GM12864 (cell line): ENCODE data around the gene NOD2.

Experiments used
- DNase-seq: peaks from one replicate; pipeline ENCODE4 v3.0.0-alpha.2; 2011; ENCODE audit warnings: low read depth
- H3K4me3 ChIP-seq: 2 replicates; pipeline ENCODE4 v1.5.1; 2011; ENCODE audit warnings: mild to moderate bottlenecking, low read depth, low read length, control low read depth
- TF ChIP-seq, protein P1 (sequence below): IDR thresholded peaks from 2 replicates; pipeline ENCODE4 v1.5.1; 2011; ENCODE audit warnings: low read depth, mild to moderate bottlenecking, moderate library complexity, low read length, control low read depth, inconsistent platforms; ENCODE audit errors: missing control alignments

NOD2 gene

DNA sequence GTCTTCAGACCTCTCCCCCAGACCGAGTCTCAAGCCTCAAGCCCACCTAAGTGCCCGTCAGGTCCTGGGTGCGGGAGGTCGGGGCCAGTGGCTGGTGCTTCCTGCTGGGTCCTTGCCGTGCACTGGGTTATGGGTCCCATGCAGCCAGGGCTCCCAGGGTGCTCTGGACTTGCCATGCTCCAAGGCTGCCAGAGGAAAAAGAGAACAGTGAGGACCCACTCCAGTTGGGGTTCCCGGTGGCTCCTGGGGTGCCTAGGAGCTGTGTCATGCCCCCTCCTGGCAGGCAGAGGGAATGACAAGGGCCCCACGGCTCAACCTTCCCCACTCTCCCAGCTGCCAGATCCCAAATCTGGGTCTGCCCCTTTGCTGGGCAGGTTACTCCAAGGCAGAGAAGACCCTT lies 16.1 kb upstream of the NOD2 start:
- H3K4me3 ChIP-seq = no peak overlapping the region
- no peak for DNase-seq
- TF ChIP-seq, protein P1, sequence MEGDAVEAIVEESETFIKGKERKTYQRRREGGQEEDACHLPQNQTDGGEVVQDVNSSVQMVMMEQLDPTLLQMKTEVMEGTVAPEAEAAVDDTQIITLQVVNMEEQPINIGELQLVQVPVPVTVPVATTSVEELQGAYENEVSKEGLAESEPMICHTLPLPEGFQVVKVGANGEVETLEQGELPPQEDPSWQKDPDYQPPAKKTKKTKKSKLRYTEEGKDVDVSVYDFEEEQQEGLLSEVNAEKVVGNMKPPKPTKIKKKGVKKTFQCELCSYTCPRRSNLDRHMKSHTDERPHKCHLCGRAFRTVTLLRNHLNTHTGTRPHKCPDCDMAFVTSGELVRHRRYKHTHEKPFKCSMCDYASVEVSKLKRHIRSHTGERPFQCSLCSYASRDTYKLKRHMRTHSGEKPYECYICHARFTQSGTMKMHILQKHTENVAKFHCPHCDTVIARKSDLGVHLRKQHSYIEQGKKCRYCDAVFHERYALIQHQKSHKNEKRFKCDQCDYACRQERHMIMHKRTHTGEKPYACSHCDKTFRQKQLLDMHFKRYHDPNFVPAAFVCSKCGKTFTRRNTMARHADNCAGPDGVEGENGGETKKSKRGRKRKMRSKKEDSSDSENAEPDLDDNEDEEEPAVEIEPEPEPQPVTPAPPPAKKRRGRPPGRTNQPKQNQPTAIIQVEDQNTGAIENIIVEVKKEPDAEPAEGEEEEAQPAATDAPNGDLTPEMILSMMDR = peak; percentile 81

DNA sequence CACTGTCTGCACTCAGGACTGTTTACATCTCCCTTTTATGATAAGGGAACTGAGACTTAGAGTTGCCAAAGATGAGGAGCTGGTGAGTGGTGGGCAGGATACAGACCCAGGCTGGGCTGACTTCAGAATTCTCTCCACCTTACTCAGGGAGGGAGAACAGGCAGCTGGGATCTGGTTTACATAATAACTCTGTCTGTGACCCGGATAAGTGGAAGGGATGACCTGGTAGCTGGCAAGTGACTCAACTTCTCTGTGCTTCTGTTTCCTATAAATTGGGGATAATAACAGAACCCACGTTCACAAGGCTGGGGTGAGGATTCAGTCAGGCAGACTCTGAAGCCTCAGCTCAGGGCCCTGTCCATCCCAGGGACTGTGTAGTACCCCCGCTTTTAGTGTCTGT lies 14.9 kb upstream of the NOD2 start:
- H3K4me3 ChIP-seq = no peak overlapping the region
- TF ChIP-seq, protein P1 = no peak
- DNase-seq = no peak

DNA sequence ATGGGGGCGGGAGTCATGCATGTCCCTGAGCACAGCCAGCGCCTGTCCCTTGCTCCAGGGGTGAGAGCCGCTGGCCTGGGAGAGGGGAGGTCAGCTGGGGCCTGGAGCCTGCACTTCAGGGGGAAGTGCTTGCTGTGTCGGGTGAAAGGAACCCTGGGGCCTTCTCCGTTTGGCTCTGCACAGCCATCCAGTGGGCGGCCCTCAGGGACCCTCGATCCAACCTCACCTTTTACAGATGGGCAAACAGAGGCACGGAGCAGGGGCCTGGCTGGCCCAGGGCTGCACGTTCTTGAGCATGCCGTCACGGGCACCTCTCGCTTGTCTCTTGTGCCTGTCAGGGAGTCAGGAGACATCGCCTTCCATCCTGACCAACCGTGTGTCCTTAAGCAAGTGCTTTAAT lies 14.1 kb upstream of the NOD2 start:
- TF ChIP-seq, protein P1 = no peak
- no peak overlapping the region for H3K4me3 ChIP-seq
- DNase-seq = no peak

DNA sequence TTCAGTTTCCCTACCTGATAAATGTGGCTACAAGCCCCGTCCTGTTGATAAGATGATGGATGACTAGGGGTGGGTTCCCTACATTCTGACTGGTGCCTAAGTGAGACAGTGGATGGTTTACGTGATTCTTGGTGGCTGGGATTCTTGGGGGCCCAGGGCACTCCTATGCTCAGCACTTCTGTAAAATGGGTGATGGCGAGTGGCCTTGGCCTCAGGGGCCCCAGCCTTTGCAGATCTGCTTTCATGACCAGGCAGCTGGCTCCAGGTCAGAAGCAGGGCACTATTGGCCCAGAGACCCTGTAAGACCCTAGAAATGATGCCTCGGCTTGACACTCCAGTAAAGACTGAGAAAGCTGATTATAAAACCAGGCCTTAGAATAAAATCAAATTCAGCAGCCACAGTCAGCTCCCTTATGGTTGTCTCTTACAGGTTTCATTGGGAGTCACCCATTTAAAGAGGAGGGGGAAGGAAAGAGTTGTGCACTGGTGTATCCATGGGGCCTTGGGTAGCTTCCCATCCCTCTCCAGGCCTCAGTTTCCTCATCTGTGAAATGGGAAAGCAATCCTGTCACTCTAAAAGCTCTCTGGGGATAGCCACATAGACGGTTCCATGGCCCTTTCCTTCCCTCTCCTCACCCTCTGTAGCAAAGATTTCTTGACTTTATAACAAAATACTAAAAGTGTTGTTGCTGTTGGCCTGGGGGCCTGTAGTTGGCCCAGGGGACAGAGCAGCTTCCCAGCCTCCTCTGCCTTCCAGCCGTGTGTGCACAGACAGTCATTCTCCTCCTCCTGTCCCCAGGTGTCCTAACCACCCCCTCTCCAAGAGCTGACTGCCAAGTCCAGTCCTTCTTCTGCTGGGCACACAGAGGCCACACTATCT lies 13.5 kb upstream of the NOD2 start:
- peak overlapping the region; percentile 62 for H3K4me3 ChIP-seq
- TF ChIP-seq, protein P1 = no peak
- DNase-seq = no peak

DNA sequence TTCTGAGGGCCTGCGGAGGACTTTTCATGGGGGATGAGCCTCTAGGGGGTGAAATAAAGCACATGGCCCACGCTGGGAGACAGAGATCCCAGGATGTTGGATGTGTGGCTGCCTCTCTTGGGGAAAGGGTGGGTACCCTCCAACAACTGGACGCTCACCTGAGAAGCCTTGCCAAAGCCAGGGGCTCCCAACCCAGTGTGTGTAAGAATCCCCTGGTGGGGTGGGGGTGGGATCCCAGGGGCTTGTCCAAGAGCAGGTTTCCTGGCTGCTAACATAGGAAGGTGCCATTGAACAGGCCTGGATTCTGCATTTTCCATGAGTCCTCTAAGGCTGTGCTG lies 12.9 kb upstream of the NOD2 start:
- H3K4me3 ChIP-seq = peak overlapping the region; percentile 62
- no peak for DNase-seq
- TF ChIP-seq, protein P1 = no peak

DNA sequence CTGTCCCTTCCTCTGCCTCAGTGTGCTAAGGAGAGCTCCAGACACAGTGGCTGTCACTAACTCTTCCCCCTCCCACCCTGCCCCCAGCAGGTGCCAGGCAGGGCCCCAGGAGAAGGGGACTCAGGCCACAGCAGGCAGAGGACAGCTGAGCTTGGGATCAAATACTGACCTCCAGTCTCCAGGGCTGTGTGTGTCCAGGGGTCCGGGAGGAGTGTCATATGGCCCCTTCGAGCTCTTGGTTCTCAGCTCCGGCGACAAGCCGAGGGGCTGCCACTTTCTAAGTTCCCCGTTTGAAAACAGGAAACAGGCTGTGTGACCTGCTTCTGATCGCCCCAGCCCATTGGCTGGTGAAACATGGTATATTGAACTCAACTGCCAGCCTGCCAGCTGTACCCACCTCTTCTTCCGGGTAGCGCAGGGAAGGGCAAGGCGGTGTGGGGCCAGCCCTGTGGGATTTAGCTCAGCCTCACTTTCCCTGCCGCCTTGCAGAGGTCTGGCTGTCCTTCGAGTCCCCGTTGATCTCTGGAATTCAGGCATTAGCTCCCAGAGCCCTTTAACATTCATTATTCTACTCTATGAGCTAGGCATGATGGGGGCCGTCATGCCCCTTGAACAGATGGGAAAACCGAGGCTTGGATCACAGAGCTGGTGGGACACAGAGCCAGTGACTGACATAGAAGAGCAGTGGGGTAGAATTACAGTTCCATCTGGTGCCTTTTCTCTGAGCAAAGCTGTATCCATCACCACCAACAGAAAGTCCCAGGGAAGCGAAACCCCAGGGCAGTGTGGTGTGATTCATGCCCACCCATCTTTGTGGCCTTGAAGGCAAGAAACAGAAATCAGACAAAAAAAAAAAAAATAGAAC lies 12.2 kb upstream of the NOD2 start, which contains the start of gene SNX20:
Gene SNX20 (minus strand): TSS at position 292 of the 865 bp plus-strand sequence. CDS start 3,786 bp downstream, outside the sequence.
- H3K4me3 ChIP-seq = peak within 1 kb of the TSS; percentile 62
- no peak for DNase-seq
- TF ChIP-seq, protein P1 = no peak
